Measurements from ENCODE around the gene CREBBP.

CREBBP gene

DNA sequence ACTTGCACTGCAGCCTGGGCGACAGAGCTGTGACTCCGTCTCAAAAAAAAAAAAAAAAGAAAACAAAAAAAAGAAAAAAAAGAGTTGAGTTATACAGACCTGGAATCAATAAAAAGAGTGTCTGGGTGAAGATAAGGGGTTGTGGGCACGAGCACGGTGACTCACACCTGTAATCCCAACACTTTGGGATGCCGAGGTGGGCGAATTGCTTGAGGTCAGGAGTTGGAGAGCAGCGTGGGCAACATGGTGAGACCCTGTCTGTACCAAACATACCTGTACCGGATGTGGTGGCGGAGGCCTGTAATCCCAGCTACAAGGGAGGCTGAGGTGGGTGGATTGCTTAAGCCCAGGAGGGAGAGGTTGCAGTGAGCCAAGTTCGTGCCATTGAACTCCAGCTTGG is 161.9 kb downstream of the CREBBP start:
- H3K9me2 ChIP-seq (ENCODE audit: low read depth, low read length): no peaks in the 10 kb centered on the region
- H3F3A ChIP-seq (ENCODE audit: insufficient read depth, low read length): no peaks in the 10 kb centered on the region; the same call in 1 of the 2 replicates
- no peak overlapping the region for H3K4me2 ChIP-seq (ENCODE audit: low read length)
- H4K20me1 ChIP-seq (ENCODE audit: insufficient read depth, low read length): no peaks in the 10 kb centered on the region
- H3K4me3 ChIP-seq (ENCODE audit: low read depth, low read length, poor library complexity, severe bottlenecking): no peak overlapping the region
- H2AFZ ChIP-seq (ENCODE audit: low read length): no peak overlapping the region
- no peaks in the 10 kb centered on the region for H3K9me3 ChIP-seq (ENCODE audit: low read length)
- no peak overlapping the region for H3K9ac ChIP-seq (ENCODE audit: low read length)
- H3K4me1 ChIP-seq (ENCODE audit: insufficient read depth, low read length, severe bottlenecking): peaks cover 38% of the 10 kb centered on the region
- H3K27me3 ChIP-seq (ENCODE audit: insufficient read depth, low read length): no peaks in the 10 kb centered on the region
- H3K27ac ChIP-seq (ENCODE audit: low read depth, low read length, poor library complexity, severe bottlenecking): no peak overlapping the region
- H3K36me3 ChIP-seq (ENCODE audit: insufficient read depth, low read length): peaks cover 15% of the 10 kb centered on the region
- no peak for TF ChIP-seq EZH2 (IDR thresholded peaks at IDR 0.05; ENCODE audit: borderline replicate concordance, low read length)
- TF ChIP-seq, protein P1, sequence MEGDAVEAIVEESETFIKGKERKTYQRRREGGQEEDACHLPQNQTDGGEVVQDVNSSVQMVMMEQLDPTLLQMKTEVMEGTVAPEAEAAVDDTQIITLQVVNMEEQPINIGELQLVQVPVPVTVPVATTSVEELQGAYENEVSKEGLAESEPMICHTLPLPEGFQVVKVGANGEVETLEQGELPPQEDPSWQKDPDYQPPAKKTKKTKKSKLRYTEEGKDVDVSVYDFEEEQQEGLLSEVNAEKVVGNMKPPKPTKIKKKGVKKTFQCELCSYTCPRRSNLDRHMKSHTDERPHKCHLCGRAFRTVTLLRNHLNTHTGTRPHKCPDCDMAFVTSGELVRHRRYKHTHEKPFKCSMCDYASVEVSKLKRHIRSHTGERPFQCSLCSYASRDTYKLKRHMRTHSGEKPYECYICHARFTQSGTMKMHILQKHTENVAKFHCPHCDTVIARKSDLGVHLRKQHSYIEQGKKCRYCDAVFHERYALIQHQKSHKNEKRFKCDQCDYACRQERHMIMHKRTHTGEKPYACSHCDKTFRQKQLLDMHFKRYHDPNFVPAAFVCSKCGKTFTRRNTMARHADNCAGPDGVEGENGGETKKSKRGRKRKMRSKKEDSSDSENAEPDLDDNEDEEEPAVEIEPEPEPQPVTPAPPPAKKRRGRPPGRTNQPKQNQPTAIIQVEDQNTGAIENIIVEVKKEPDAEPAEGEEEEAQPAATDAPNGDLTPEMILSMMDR (IDR thresholded peaks at IDR 0.05; ENCODE audit: low read length): no peak
- H3K79me2 ChIP-seq (ENCODE audit: insufficient read depth, low read length): peaks cover 33% of the 10 kb centered on the region

DNA sequence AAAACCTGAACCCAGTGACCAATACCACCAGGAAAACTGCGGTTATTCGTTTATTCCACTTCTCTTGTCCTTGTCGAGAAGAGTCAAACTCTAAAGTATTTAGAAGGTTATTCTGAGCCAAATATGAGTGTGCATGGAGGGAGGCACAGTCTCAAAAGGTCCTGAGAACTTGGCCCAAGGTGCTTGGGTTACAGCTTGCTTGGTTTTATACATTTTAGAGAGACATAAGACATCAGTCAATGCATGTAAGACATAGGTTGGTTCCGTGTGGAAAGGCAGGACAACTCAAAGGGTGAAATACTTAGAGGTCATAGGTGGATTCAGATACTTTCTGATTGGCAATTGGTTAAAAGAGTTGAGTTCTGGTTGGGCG is 162.5 kb downstream of the CREBBP start:
- Histone ChIP-seq H3K9me3 (ENCODE audit: low read length) (no peaks in the 10 kb centered on the region), H3K4me2 (ENCODE audit: low read length) (peak overlapping the region; percentile 84), H3K4me3 (ENCODE audit: low read depth, low read length, poor library complexity, severe bottlenecking) (peak overlapping the region; percentile 98), H3K9ac (ENCODE audit: low read length) (peak overlapping the region; percentile 95), H3K27me3 (ENCODE audit: insufficient read depth, low read length) (no peaks in the 10 kb centered on the region), H3K4me1 (ENCODE audit: insufficient read depth, low read length, severe bottlenecking) (peaks cover 41% of the 10 kb centered on the region), H2AFZ (ENCODE audit: low read length) (no peak overlapping the region), H3F3A (ENCODE audit: insufficient read depth, low read length) (no peaks in the 10 kb centered on the region; the same call in 1 of the 2 replicates), H3K9me2 (ENCODE audit: low read depth, low read length) (no peaks in the 10 kb centered on the region), H3K79me2 (ENCODE audit: insufficient read depth, low read length) (peaks cover 36% of the 10 kb centered on the region), H3K36me3 (ENCODE audit: insufficient read depth, low read length) (peaks cover 20% of the 10 kb centered on the region), H3K27ac (ENCODE audit: low read depth, low read length, poor library complexity, severe bottlenecking) (peak overlapping the region; percentile 17), H4K20me1 (ENCODE audit: insufficient read depth, low read length) (no peaks in the 10 kb centered on the region)
- TF ChIP-seq, protein P1 (IDR thresholded peaks at IDR 0.05; ENCODE audit: low read length): no peak
- TF ChIP-seq EZH2 (IDR thresholded peaks at IDR 0.05; ENCODE audit: borderline replicate concordance, low read length): no peak

DNA sequence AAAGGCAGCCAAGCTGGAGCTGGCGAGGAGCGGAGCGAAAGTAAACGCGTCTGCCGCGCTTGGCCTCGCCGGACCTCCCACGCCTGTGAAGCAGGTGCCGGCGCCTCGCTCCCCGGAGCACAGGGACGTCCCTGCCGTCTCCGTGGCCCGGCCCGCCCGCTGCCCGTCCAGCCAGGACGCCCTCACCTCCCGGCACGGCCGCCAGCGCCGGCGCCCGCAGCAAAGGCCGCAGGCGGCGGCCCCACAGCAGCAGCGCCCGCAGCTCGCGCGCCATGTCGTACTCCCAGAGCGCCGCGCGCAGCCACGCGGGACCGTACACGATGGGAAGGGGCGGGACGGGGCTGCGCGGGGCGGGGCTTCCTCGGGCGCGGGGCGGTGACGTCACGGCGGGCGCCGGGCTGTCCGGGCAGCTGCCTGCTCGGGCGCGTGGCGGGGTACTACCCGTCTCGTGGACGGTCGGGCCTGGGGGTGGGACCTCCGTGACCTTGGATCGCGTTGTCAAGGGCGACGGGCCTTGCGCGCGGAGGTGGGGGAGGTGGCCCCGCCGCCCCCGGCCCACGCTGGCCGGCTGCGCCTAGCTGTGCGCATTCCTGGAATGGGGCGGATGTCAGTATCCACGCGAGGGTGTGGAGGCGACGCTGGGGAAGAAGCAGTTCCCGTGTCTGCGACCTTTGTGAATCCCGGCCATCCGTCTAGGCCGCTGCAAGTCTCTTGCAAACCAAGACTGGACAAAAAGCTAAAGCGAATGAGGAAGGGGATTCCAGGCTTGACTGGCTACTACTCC is 163.1 kb downstream of the CREBBP start, which contains the start of gene TRAP1:
Gene TRAP1 (minus strand): TSS at position 290 of the 784 bp plus-strand sequence. CDS start 16 bp downstream, at position 274.
- Histone ChIP-seq H3K4me3 (ENCODE audit: low read depth, low read length, poor library complexity, severe bottlenecking) (peak within 1 kb of the TSS; percentile 98), H3K36me3 (ENCODE audit: insufficient read depth, low read length) (peaks cover 20% of the 10 kb centered on the region; the same call in 1 of the 2 replicates), H4K20me1 (ENCODE audit: insufficient read depth, low read length) (no peaks in the 10 kb centered on the region), H3K4me1 (ENCODE audit: insufficient read depth, low read length, severe bottlenecking) (peaks cover 46% of the 10 kb centered on the region), H3K9me2 (ENCODE audit: low read depth, low read length) (no peaks in the 10 kb centered on the region), H3K4me2 (ENCODE audit: low read length) (peak within 1 kb of the TSS; percentile 84), H3K27ac (ENCODE audit: low read depth, low read length, poor library complexity, severe bottlenecking) (peak within 1 kb of the TSS; percentile 17), H3K27me3 (ENCODE audit: insufficient read depth, low read length) (no peaks in the 10 kb centered on the region), H3F3A (ENCODE audit: insufficient read depth, low read length) (no peaks in the 10 kb centered on the region; the same call in 1 of the 2 replicates), H3K79me2 (ENCODE audit: insufficient read depth, low read length) (peaks cover 41% of the 10 kb centered on the region), H3K9me3 (ENCODE audit: low read length) (no peaks in the 10 kb centered on the region), H2AFZ (ENCODE audit: low read length) (no peak within 1 kb of the TSS), H3K9ac (ENCODE audit: low read length) (peak within 1 kb of the TSS; percentile 95)
- TF ChIP-seq, protein P1 (IDR thresholded peaks at IDR 0.05; ENCODE audit: low read length): no peak
- no peak for TF ChIP-seq EZH2 (IDR thresholded peaks at IDR 0.05; ENCODE audit: borderline replicate concordance, low read length)
